Stimulated activated CD8-positive, alpha-beta memory T cell treated with anti-CD3 and anti-CD28 coated beads, Interleukin-4, amount 100 ng/mL, for 1 hour (primary cell): ENCODE measurements around the gene CSNK2A1.
A peak's percentile ranks its signal among the peaks of the same experiment; 100 is the strongest.
"Not testable (repeated sequence)": the region's sequence is repeated elsewhere in the genome, so short reads cannot be mapped to it uniquely, and the experiment has no call there.

Experiments used
- DNase-seq, 2 donors: peaks; one replicate each; pipeline ENCODE4 v3.0.0-alpha.2; 2020; ENCODE audit warnings: low read depth in 2 of 2, low spot score in 1 of 2

Gene CSNK2A1

DNA sequence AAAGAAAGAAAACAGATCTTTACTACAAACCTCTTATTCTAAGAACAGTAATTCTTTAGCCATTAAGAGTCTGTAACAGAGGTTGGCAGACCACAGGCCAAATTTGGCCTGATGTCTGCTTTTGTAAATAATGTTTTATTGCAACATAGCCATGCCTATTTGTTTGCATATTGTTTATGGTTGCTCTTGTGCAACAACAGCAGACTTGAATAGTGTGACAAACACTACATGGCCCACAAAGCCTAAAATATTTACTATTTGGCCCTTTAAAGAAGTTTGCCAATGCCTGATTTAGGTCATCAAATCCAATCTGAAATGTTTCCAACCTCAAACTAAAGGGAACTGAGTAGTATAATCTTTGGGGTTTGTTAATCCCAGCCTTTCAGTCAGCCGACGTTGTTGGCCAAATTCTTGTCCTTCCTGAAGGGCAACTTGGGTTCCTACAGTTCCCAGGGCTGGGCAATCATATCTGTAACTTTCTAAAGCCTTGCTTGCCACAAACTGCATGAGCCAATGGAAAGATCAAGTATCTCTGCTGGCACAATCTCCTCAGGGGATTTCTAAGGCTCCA, 47.4 kb downstream of the CSNK2A1 start:
- DNase-seq, result no peak

DNA sequence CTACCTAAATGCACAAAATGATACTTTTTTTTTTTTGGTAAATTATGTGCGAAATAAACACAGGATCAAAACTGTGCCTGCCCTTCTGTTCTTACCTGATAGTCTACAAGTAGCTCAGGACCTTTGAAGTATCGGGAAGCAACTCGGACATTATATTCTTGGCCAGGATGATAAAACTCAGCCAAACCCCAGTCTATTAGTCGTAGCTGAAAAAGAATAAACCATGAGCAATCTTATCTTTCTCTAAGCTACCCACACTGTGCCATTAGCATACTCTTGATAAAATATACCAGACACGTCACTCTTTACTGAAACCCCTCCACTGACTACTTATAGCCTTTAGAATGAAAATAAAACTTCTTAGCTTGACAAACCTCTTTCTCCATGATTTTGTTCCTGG, 51.4 kb downstream of the CSNK2A1 start:
- DNase-seq, result no peak

DNA sequence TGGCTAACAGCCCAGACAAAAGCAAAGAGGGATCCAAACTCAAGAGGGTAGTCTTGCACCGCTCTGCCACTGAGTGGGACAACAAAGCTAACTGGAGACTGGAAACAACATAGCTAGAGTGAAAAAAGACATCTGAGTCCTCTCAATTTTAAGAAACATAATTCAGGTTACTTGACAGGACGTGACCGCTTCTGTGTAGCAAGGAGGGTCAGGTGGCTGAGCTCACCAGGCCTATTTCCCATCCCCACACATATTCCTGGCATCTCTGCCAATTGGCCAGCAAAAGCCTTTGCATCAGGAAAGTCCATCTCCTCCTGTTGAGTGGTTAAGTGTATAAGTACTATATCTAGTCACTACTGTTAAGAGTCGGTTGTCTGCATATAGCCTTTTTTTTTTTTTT, 55.9 kb downstream of the CSNK2A1 start:
- no peak for DNase-seq

DNA sequence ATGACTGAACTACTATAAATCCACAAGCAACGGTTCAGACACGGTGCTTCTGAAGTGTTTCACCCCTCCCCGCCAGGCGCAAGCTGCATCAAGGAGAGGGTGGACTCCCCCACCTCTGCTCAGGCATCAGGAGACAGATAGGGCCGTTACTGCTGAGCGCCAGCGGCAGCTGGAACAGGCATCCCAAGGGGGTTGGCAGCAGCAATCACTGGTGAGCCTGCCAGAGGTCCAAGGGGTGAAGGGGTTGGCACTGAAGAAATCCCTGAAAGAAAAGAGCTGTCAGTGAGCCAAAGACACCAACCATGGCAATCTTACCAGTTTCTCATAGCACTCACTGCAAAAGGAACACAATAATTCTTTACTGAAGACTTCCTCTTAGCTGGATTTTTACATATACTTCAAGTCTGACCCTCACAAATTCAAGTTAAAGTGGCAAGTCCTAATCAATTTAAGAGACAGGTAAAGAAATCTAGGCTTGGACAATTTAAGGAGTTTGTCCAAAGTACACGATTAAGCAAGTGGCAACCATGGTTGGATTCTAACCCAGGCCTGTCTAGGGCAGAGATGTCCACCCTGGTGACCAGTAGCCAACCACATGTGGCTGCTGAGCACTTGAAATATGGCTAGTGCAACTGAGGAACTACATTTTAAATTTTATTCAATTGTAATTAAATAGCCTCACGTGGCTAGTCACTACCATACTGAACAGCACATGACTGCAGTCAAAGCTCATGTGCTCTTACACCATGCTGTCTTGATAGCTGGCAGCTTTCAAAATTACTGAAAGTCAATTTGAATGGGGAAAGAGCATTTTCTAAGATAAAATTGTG, 59.6 kb downstream of the CSNK2A1 start:
- no peak for DNase-seq

DNA sequence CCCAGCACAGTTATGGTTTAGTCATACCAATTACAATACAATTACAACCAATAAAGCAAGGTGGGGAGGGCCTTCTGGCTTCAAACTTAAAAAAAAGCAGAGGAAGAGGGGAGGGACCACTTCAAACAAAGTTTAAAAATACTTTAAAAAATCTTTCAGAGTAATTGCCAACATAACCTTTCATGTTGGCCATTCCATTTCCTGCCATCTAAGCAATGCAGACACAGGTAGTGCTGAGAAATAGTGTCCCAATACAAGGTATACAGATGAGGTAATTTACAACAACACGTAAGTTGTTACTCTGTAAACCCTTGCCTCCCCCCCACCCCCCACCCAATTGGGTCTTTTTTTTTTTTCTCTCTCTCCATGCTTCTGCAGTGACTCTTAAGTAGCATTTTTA, 62.4 kb downstream of the CSNK2A1 start:
- no peak for DNase-seq

DNA sequence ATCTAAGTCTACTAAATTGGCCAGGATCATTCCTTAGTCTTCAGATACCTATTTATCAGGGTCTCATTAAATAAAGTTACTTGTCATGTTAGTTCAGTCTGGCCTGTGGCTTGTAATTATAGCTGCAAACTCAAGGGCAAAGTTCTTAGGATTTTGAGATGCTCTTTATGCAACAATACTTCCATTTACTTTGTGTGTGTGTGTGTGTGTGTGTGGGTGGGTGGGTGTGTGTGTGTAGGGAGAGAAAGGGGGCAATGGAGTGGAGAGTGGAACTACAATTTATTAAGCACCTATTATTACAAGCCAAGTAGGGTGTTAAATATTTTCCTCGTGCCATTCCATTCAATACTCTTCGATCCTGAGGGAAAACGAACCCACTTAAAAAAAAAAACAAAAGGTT, 63.5 kb downstream of the CSNK2A1 start:
- no peak for DNase-seq

DNA sequence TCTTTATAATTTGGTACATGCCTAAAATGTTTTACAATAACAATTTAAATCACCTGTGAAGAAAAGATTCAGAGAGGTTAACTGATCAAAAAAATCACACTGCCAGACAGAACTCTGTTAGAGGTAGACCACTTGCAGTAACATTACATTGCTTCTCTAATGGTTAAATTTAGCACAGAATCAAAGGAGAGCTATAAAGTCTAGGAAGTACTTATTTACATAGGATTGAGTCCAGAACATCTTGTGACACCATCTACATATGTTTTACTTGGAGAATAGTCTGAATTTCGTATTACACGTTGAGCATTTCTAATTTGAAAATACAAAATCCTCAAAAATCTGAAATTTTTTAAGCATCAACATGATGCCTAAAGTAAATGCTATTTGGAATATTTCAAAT, 64.1 kb downstream of the CSNK2A1 start:
- DNase-seq, result no peak

DNA sequence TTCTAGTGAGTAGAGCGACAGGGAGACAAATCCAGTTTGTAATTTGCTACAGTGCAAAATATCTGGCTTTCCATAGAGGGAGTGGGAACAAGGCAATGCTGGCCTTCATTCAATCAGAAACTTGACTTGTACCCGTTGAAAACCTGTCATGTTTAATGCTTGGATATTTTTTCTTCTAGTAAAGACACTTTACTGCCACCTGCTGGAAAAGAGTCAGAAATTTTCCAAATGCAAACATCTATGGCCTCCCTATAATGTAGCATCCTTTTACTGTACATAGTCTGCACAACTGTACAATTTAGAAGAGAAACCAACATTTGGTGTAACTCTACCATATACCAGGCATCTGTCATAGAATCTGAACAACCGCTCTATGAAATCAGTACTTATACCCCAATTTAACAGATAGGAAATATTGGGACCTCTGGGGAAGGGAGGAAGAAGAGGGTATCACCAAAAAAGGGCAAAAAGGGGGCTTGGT, 64.6 kb downstream of the CSNK2A1 start:
- no peak for DNase-seq

DNA sequence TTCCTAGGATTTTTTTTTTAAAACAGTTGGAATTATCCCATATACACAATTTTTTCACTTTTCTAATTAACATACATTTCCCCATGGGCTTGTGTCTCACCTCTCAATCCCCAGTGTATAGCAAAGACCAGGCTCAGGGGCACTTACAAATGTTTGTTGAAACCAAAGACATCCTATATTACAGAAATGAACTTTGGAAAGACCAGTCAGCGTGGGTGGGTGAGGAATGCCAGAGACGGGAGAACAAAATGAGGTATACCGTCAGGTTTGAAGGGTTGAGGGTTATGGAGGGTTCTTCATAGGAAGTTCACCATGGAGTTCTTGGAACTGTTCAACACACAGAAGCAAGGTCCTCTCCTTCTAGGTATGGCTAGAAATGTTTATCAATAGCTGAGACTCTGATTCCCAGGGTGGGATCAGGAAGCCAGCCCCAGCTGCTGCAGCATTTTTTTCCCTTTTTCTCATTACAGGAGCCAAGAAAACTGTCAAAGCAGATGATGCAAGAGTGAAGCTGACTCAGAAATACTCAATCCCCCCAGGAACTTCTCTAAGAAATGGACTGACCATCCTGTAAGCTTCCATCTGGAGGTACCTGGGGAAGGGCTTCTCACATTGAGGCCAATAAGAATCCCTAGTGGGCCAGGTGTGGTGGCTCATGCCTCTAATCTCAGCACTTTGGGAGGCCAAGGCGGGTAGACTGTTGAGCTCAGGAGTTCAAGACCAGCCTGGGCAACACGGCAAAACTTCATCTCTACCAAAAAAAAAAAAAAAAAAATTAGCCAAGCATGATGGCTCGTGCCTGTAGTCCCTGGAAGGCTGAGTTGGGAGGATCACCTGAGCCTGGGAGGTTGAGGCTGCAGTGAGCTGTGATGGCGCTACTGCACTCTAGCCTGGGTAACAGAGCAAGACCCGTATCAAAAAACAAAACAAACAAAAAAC, 65.3 kb downstream of the CSNK2A1 start:
- no peak for DNase-seq

DNA sequence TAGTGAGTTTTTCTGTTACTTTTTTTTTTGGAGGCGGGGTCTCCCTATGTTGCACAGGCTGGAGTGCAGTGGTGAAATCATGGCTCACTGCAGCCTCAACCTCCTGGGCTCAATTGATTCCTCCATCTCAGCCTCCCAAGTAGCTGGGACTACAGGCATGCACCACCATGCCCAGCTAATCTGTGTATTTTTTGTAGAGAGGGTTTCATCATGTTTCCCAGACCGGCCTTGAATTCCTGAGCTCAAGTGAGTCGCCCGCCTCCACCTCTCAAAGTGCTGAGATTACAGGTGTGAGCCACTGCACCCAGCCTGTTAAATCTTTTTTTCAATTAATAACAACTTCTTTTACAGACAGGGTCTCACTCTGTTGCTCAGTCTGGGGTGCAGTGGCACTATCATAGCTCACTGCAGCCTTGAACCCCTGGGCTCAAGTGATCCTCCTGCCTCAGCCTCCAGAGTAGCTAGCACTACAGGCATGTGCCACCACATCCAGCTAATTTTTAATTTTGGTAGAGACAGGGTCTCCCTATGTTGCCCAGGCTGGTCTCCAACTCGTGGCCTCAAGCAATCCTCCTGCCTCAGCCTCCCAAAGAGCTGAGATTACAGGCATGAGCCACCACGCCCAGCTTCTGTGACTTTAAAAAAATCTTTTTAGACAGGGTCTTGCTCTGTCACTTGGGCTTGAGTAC, 66.9 kb downstream of the CSNK2A1 start:
- not testable (repeated sequence) for DNase-seq

DNA sequence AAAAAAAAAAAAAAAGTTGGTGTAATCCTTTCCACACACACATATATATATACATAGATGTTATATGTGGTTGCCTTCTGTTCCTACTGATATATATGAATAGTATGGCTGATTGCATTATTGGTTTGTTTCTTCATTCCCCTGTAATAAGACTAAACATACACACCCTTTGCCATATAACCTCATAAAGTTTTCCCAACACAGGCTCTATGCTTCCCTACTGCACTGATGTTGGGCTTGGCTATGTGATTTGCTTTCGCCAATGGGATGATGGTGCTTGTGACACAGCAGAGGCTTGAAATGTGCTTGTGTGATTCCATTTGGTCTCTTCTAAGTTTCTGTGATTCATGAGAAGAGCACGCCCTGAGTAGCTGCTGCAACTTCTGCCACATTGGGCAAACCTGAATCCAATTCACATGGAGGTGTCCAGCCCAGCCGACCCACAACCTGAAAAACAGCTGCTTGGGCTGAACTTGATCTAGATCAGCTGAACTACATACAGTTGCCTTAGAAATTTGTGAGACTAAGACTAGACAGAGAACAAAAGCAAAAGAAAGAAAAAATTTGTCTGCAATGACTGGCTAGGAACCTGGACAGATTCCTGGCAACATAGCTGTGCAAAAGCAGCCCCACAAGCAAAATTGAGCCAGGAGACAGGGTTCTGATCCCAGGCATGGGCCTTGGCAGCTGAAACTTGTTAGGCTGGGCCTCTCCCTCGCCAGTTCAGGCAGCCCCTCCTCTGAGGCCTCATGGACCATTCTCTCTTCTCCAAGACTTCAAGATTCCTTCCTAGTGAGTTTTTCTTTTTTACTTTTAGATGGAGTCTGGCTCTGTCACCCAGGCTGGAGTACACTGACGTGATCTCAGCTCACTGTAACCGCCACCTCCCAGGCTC, 67.9 kb downstream of the CSNK2A1 start:
- DNase-seq, result no peak

DNA sequence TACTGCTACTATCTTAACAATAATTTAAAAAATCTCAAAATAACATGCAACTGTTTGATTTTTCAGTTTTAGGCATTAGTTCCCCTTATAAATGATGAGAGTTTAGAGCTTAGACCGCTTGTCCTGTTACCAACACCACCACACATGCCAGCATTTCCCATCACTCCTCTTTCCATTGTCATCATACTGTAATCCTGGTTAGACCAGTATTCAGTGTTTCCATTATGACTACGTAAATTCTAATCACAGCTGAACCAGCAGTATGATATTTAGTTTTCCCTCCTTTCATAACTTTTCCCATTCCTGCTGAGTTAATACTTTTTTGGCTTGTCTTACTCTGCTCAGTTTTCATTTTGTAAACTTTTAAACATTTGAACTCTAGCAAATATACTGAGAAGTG, 69.0 kb downstream of the CSNK2A1 start:
- no peak for DNase-seq

DNA sequence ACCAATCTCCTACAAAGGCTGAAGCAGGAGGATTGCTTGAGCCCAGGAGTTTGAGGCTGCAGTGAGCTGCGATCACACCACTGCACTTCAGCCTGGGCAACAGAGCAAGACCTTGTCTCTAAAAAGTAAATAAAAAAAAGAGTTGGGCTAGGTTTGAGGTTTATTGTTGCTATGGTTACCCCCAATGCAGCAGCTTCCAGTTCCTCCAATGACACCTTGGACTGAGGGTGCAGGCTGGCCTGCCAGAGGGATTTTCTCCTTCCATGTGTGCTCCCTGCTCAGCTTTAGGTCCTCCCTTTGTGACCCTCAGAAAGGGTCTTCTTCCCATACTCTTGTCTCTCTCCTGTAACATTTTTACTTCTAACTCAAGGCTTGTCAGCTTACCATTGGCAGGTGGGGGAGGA, 70.7 kb downstream of the CSNK2A1 start:
- DNase-seq, result no peak

DNA sequence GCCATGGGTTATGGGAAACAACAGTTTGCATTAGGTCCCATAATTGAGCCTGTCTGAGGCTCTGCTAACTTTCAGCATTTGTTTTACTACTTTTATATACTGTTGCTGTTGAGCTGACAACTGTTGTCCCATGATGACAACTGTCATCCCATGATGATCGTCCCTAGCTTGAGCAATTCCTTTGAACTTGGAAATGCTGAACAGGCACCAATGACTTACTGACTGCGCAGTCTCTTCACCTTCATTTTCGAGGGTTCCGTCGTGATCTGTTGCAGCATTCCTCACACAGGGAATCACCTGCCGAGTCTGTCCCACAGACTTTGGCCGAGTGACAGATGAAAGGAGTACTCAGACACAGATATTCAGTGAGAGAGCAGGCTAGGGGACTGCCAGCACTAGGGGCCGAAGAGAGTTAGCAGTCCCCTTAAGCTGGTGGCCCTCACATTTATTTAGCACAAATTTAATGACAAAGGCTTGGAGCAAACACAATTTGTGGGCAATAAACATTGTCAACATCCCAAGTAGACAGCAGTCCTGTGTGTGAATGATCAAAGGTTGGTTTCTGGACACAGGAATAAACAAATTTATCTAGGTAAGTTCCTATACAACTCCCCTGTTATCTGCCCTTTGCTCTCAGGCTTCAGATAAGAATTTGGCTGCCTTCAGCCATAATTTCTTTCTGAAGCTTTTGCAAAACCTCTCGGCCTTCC, 71.3 kb downstream of the CSNK2A1 start:
- no peak for DNase-seq

DNA sequence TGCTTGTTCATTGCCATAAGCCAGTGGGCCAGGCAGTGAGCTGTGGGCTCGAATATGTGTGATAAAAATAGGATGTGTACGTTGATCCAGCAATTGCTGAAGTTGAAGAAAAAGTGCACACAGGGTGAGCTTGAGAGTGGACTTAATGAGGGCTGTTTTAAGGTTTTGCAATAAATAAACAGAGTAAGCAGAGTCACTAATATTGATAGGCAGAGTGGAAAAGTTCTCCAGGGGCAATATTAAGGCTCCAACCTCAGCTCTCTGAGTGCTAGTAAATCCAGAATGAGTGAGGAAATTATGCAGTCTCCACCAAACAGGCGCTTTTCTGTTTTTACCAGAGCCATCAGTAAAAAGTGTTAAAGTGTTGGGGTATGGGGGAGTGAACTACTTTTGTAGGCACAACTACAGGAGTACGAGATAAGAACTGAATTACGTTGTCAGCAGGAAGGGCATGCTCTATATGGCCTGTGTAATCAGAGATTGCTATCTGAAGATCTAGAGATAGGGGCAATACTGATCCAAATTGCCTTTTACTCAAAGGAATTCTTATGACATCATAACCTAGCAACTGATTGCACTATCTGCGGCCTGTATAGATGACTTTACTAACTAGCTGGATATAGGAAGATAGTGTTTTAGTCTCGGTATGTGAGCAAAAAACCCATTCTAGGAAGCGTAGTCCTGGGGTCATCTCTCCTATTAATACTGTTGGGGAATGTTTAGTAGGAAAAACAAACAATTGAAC, 73.7 kb downstream of the CSNK2A1 start:
- DNase-seq, result no peak

DNA sequence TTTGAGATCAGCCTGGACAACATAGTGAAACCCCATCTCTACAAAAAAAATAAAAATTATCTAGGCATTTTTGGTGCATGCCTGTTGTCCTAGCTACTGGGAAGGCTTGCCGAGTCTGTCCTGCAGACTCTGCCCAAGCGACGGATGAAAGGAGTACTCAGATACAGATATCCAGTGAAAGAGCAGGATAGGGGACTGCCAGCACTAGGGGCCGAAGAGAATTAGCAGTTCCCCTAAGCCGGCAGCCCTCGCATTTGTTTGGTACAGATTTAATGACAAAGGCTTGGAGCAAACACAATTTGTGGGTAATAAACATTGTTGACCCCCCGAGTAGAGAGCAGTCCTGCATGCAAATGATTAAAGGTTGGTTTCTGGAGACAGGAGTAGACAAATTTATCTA, 75.8 kb downstream of the CSNK2A1 start:
- no peak for DNase-seq

DNA sequence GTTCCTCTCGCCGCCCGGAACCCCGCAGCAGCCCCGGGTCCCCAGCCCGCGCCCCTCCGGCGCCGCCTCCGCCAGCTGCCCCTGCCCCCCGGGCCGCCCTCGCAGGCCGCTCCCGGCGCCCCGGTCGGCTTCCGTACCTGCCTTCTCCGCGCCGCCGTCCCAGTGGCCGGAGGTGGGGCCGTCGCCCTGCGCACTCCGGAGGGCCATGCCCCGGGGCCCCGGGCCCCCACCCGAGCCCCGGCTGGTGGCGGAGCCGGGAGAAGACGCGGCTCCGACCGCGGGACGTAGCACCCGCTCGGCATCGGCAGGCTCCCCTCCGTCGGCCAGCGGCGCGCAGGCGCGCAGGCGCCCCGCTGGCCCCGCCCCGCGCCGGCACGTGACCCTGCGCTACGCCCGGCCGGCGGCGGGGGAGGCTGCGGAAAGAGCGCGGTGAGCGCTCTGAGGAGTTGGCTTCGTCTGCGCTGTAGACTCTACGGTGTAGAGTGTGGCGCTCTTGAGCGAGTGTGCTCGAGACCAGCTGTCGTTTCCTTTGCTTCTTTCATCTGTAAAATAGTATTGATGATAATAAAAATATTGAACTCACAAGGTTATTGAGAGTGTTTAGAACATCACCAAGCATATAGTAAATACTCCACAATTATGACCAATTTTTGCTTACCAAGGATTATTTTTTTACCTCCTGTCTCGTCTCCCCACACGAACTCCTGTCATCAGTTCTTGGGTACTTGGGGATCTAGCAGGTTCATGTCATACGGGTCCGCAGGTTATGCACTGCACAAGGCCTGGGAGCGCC, 81.2 kb downstream of the CSNK2A1 start, which contains the start of gene TBC1D20:
Gene TBC1D20 (minus strand): TSS at position 335 of the 793 bp plus-strand sequence. CDS start 128 bp downstream, at position 207.
- DNase-seq, result peak; percentile 53 to 72
